KMS-11 (cell line): ENCODE measurements around the gene ZNF786.
A peak's percentile ranks its signal among the peaks of the same experiment; 100 is the strongest.
"Not testable (repeated sequence)": the region's sequence is repeated elsewhere in the genome, so short reads cannot be mapped to it uniquely, and the experiment has no call there.

Experiments
- H2AFZ ChIP-seq: fragments of 200-600 bp; sonication (generic); 2 replicates; pipeline ENCODE4 v1.6.1; 2016; ENCODE audit warnings: antibody characterized with exemption, mixed run types, low read depth
- H3K27ac ChIP-seq: fragments of 200-600 bp; sonication (generic); 2 replicates; pipeline ENCODE4 v1.6.1; 2016; ENCODE audit warnings: mild to moderate bottlenecking, mixed run types
- H3K27me3 ChIP-seq: fragments of 200-600 bp; sonication (generic); 2 replicates; pipeline ENCODE4 v1.6.1; 2017; ENCODE audit warnings: mild to moderate bottlenecking, low read depth, mixed run types, moderate library complexity; ENCODE audit not compliant: insufficient read depth
- H3K36me3 ChIP-seq: fragments of 200-600 bp; sonication (generic); 2 replicates; pipeline ENCODE4 v1.6.1; 2017; ENCODE audit warnings: mild to moderate bottlenecking, mixed run types; ENCODE audit not compliant: insufficient read depth
- H3K4me1 ChIP-seq: fragments of 200-600 bp; sonication (generic); 2 replicates; pipeline ENCODE4 v1.6.1; 2016; ENCODE audit warnings: mild to moderate bottlenecking, low read depth, mixed run types; ENCODE audit not compliant: poor library complexity, severe bottlenecking
- H3K4me2 ChIP-seq: fragments of 200-600 bp; sonication (generic); 2 replicates; pipeline ENCODE4 v1.7.0; 2016; ENCODE audit warnings: mild to moderate bottlenecking, mixed run types
- H3K4me3 ChIP-seq: fragments of 200-600 bp; sonication (generic); IDR thresholded peaks from 2 replicates; pipeline ENCODE4 v1.6.1; 2017; ENCODE audit warnings: low read depth, low read length, mixed read lengths; ENCODE audit not compliant: insufficient read depth
- H3K79me2 ChIP-seq: fragments of 200-600 bp; sonication (generic); 2 replicates; pipeline ENCODE4 v1.6.1; 2016; ENCODE audit warnings: low read depth, mixed run types; ENCODE audit not compliant: insufficient read depth
- H3K9ac ChIP-seq: fragments of 200-600 bp; sonication (generic); 2 replicates; pipeline ENCODE4 v1.6.1; 2016; ENCODE audit warnings: mild to moderate bottlenecking, mixed run types
- H4K20me1 ChIP-seq: fragments of 200-600 bp; sonication (generic); 2 replicates; pipeline ENCODE4 v1.6.1; 2016; ENCODE audit warnings: mild to moderate bottlenecking, mixed run types; ENCODE audit not compliant: insufficient read depth
- TF ChIP-seq, protein P1 (sequence below): fragments of 200-600 bp; sonication (generic); conservative IDR thresholded peaks from 2 replicates; pipeline ENCODE4 v1.6.1; 2017; ENCODE audit warnings: low read depth, mild to moderate bottlenecking, antibody characterized with exemption, low read length, moderate library complexity, mixed read lengths

Gene ZNF786

GRCh38 chr7:149100821-149101220, 10.3 kb upstream of the ZNF786 start:
- Histone ChIP-seq H3K27ac (no peak overlapping the region), H3K9ac (no peak overlapping the region), H3K27me3 (no peaks in the 10 kb centered on the region), H3K79me2 (no peaks in the 10 kb centered on the region), H3K4me3 (no peak overlapping the region), H4K20me1 (no peaks in the 10 kb centered on the region), H2AFZ (no peak overlapping the region), H3K36me3 (no peaks in the 10 kb centered on the region), H3K4me1 (no peaks in the 10 kb centered on the region), H3K4me2 (no peak overlapping the region)
- TF ChIP-seq, protein P1, sequence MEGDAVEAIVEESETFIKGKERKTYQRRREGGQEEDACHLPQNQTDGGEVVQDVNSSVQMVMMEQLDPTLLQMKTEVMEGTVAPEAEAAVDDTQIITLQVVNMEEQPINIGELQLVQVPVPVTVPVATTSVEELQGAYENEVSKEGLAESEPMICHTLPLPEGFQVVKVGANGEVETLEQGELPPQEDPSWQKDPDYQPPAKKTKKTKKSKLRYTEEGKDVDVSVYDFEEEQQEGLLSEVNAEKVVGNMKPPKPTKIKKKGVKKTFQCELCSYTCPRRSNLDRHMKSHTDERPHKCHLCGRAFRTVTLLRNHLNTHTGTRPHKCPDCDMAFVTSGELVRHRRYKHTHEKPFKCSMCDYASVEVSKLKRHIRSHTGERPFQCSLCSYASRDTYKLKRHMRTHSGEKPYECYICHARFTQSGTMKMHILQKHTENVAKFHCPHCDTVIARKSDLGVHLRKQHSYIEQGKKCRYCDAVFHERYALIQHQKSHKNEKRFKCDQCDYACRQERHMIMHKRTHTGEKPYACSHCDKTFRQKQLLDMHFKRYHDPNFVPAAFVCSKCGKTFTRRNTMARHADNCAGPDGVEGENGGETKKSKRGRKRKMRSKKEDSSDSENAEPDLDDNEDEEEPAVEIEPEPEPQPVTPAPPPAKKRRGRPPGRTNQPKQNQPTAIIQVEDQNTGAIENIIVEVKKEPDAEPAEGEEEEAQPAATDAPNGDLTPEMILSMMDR = no peak

DNA sequence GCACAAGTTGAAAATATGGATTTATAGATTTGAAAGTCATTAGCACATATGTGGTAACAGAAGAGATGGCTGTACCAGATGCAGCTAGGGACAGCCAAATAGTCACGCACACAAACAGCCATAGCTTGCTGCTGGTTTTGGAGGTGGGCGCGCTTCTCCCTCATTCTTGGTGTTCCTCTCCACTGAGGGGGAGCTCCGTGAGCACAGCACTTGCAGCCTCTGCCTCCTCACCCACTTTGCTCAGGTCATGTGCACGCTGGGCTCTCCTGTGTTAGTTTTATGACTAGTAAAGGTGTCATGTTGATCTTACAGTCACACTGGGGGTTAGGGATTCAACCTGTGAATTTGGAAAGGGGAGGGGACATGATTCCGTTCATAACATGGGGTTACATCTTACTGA, 8.5 kb upstream of the ZNF786 start:
- TF ChIP-seq, protein P1 = no peak
- no peaks in the 10 kb centered on the region for H3K27me3 ChIP-seq
- H3K4me2 ChIP-seq = no peak overlapping the region
- no peaks in the 10 kb centered on the region for H3K36me3 ChIP-seq
- no peaks in the 10 kb centered on the region for H4K20me1 ChIP-seq
- H3K9ac ChIP-seq = no peak overlapping the region
- no peak overlapping the region for H3K27ac ChIP-seq
- H3K4me1 ChIP-seq = no peaks in the 10 kb centered on the region
- H3K4me3 ChIP-seq = no peak overlapping the region
- H2AFZ ChIP-seq = no peak overlapping the region
- H3K79me2 ChIP-seq = no peaks in the 10 kb centered on the region

- no peaks in the 10 kb centered on the region for H3K36me3 ChIP-seq
- no peaks in the 10 kb centered on the region for H3K79me2 ChIP-seq
- H3K4me1 ChIP-seq = no peaks in the 10 kb centered on the region
- no peak overlapping the region for H3K27ac ChIP-seq
- TF ChIP-seq, protein P1 = no peak
- no peak overlapping the region for H2AFZ ChIP-seq
- H3K9ac ChIP-seq = no peak overlapping the region
- no peaks in the 10 kb centered on the region for H4K20me1 ChIP-seq
- H3K4me2 ChIP-seq = no peak overlapping the region
- no peaks in the 10 kb centered on the region for H3K27me3 ChIP-seq
- no peak overlapping the region for H3K4me3 ChIP-seq
These were observed 6.6 kb upstream of the ZNF786 start for GRCh38 chr7:149097088-149097487.

DNA sequence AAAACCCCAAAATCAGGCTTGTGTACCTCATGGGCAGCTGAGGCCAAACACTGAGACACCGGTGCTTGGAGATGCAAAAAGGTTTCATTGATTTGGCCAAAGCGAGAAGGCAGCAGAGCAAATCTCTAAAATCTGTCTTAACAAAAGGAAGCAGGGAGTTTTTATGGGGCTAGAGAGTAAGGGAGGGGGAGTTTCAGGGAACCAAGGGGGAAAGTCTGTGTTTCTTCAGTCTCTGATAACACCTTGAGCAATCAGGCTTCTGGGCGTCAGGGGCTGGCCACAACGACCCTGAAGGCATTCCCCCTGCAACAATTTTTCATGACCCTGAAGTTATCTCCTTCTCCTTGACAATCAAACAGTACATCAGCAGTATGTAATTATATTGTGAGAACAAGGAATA, 2.7 kb upstream of the ZNF786 start:
- no peaks in the 10 kb centered on the region for H3K27me3 ChIP-seq
- TF ChIP-seq, protein P1 = no peak
- H3K4me3 ChIP-seq = no peak overlapping the region
- no peaks in the 10 kb centered on the region for H4K20me1 ChIP-seq
- H3K36me3 ChIP-seq = no peaks in the 10 kb centered on the region
- H3K79me2 ChIP-seq = peaks cover 17% of the 10 kb centered on the region
- H3K9ac ChIP-seq = no peak overlapping the region
- no peak overlapping the region for H3K27ac ChIP-seq
- H3K4me1 ChIP-seq = peaks cover 11% of the 10 kb centered on the region
- H3K4me2 ChIP-seq = no peak overlapping the region
- H2AFZ ChIP-seq = no peak overlapping the region

GRCh38 chr7:149092244-149092643, 1.7 kb upstream of the ZNF786 start:
- not testable (repeated sequence) for H3K27ac ChIP-seq, H3K9ac ChIP-seq
- H3K4me2 ChIP-seq = peak overlapping the region; percentile 54; the same call in 1 of the 2 replicates

More at GRCh38 chr7:149092244-149092643, 1.7 kb upstream of the ZNF786 start:
- H3K4me1 ChIP-seq = peaks cover 11% of the 10 kb centered on the region
- H3K4me3 ChIP-seq, H3K27me3 ChIP-seq, H3K36me3 ChIP-seq, H4K20me1 ChIP-seq: not testable (repeated sequence)
- H2AFZ ChIP-seq = peak overlapping the region; percentile 98; the same call in 1 of the 2 replicates
- peaks cover 22% of the 10 kb centered on the region for H3K79me2 ChIP-seq
